Measurements from ENCODE around the gene GSE1. TPM values are rescaled to one million over a fixed set of nuclear protein-coding genes. Genes with fewer than 3 reads are reported as not detected.

Gene GSE1
- total and polyA plus RNA-seq, 9 of the 15 experiments (the other 6 are each of a cell fraction or from before 2014, with no cell fraction given), result 12.2 to 244 (median 57.9) TPM

- no peak for TF ChIP-seq TAF9B (IDR thresholded peaks at IDR 0.05; ENCODE audit: partially characterized antibody)
- TF ChIP-seq RBM15 (IDR thresholded peaks at IDR 0.05; ENCODE audit: insufficient read depth, low read length), result no peak
- no peak for TF ChIP-seq MECOM (CRISPR knock-in tag; IDR thresholded peaks at IDR 0.05)
- TF ChIP-seq GATA2 (CRISPR knock-in tag; IDR thresholded peaks at IDR 0.05), result no peak
- TF ChIP-seq ZBTB49 (CRISPR knock-in tag; IDR thresholded peaks at IDR 0.05; ENCODE audit: borderline replicate concordance), result no peak
- TF ChIP-seq RBM25 (IDR thresholded peaks at IDR 0.05; ENCODE audit: low read depth, low read length, severe bottlenecking), result no peak
- TF ChIP-seq ZNF184 (CRISPR knock-in tag; IDR thresholded peaks at IDR 0.05), result no peak
- TF ChIP-seq PKNOX1 (IDR thresholded peaks at IDR 0.05), result peak; percentile 41; the same call in 1 of the 2 replicates
- peak in 1 of 2 experiments; percentile 44; a peak in 1 of 4 replicates for TF ChIP-seq ZNF639 (CRISPR knock-in tag; conservative IDR thresholded peaks at IDR 0.05 in 1 of 2, IDR thresholded peaks at IDR 0.05 in 1 of 2)
- TF ChIP-seq CREB3 (tag; conservative IDR thresholded peaks at IDR 0.05; ENCODE audit: low read depth), result no peak
- TF ChIP-seq FOXO4 (CRISPR knock-in tag; IDR thresholded peaks at IDR 0.05), result no peak
These were observed 41.1 kb upstream of the GSE1 start (continued) for GRCh38 chr16:85571813-85572619.
